ENCODE measurements around the gene STEAP2.

STEAP2 gene

GRCh38 chr7:90262438-90262837, 50.9 kb downstream of the STEAP2 start:
- intact Hi-C loops (cut with DNase I), result loop anchor here (5.0 kb wide), 1 partner anchor 110 kb away; the partner anchor contains the start of gene STEAP1
- DNase-seq, result no peak

- DNase-seq, result no peak
- intact Hi-C loops (cut with DNase I), result no loop called here
Observed at GRCh38 chr7:90266808-90267207, 55.3 kb downstream of the STEAP2 start.

DNA sequence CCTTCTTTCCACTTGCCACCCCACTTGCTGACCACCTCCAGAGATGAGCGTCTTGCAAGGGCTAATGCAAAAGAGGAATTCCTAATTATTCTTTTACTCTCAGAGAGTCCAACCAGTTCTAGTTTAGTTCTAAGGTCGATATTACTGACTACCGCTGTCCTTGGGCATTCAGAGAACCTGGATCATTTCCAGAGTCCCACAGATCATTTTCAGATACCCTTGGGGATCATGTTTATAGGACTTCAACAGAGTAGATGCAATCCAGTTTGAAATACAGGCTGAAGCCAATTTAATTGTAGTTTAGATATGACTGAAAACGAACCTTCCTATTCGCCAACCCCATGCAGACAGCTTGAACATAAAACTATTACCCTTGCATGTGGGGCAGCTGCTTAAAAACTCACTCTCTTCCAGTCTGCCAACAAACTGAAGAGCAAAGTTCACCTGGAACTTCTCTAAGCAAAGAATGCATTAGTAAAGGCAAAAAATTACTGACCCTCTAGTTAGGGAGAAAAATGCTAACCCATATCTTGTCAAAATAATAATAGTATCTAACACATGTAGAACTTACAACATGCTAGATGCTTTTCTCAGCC, 55.8 kb downstream of the STEAP2 start:
- intact Hi-C loops (cut with DNase I), result no loop called here

GRCh38 chr7:90269163-90269562, 57.6 kb downstream of the STEAP2 start:
- no peak for DNase-seq
- intact Hi-C loops (cut with DNase I), result no loop called here

More for the DNA sequence above, 55.8 kb downstream of the STEAP2 start:
- no peak for DNase-seq

- no peak for DNase-seq
- intact Hi-C loops (cut with DNase I), result no loop called here
Observed at GRCh38 chr7:90270431-90271178, 59.1 kb downstream of the STEAP2 start.

DNA sequence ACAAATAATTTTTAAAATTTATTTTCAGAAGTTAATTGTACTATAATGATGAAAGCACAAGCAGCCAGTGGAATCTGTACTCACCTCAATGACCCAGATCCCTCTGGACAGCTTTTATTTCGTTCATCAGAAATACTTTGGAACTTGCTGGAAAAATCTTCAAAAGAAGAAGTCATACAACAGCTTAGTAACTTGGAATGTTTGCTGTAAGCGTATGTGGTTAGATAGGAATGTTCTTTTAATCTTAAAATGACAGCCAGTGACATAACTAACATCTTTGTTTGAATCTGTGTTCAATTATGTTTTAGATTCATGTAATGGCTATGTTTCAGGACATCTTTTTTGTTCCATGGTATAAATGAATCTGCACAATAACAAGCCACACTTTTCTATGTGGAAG, 60.2 kb downstream of the STEAP2 start:
- no peak for DNase-seq
- intact Hi-C loops (cut with DNase I), result no loop called here

DNA sequence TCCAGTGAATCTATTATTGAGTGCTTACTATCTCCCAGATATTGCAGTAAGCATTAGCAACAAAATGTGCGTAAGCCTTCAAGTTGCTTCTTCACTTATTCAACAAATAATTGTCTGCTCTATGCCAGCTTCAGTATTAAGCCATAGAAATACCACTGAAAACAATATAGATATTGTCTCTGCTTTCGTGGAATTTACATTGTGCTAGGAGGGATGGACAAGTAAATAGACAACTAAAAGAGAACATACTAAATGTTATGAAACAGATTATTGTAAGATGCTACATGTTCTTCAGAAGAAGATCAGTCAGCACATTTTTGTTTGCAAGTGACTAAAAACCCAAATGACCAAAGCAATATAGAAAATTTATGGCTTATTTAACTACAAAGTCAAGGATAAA, 60.7 kb downstream of the STEAP2 start:
- no peak for DNase-seq
- intact Hi-C loops (cut with DNase I), result no loop called here

DNA sequence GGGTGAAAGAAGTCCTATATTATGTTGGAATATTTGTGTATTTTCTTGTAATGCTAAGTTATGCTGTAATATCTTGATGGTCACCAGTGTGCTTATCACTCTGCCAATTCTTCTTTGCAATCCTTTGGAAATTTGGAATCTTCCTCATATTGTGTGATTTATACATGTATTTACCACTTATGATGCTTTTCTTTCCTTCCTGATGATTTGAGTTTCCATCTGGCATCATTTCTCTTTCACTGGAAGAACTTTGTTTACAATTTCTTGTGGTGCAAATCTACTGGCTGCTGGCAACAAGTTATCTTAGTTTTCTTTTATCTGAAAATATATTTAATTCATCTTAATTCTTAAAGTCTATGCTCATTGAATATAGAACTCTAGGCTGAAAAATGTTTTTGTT, 62.6 kb downstream of the STEAP2 start:
- intact Hi-C loops (cut with DNase I), result no loop called here
- no peak for DNase-seq

GRCh38 chr7:90276033-90276728, 64.6 kb downstream of the STEAP2 start:
- intact Hi-C loops (cut with DNase I), result no loop called here
- no peak for DNase-seq
